DOHH2 (cell line): ENCODE measurements around the gene BTBD1.

ENCODE experiments used
- EZH2phosphoT487 ChIP-seq: fragments of 200-600 bp; sonication (generic); IDR thresholded peaks from 2 replicates; pipeline ENCODE4 v1.6.1; 2017; ENCODE audit warnings: borderline replicate concordance, mild to moderate bottlenecking, antibody characterized with exemption, low read length, moderate library complexity, mixed read lengths
- TF ChIP-seq, protein P1 (sequence below): fragments of 200-600 bp; sonication (generic); IDR thresholded peaks from one replicate; pipeline ENCODE4 v1.5.1; 2014; ENCODE audit warnings: antibody characterized with exemption, mild to moderate bottlenecking, low read depth, low read length; ENCODE audit not compliant: poor library complexity, severe bottlenecking

- TF ChIP-seq, protein P1, sequence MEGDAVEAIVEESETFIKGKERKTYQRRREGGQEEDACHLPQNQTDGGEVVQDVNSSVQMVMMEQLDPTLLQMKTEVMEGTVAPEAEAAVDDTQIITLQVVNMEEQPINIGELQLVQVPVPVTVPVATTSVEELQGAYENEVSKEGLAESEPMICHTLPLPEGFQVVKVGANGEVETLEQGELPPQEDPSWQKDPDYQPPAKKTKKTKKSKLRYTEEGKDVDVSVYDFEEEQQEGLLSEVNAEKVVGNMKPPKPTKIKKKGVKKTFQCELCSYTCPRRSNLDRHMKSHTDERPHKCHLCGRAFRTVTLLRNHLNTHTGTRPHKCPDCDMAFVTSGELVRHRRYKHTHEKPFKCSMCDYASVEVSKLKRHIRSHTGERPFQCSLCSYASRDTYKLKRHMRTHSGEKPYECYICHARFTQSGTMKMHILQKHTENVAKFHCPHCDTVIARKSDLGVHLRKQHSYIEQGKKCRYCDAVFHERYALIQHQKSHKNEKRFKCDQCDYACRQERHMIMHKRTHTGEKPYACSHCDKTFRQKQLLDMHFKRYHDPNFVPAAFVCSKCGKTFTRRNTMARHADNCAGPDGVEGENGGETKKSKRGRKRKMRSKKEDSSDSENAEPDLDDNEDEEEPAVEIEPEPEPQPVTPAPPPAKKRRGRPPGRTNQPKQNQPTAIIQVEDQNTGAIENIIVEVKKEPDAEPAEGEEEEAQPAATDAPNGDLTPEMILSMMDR: no peak
- TF ChIP-seq EZH2phosphoT487: no peak
These were observed 48.6 kb downstream of the BTBD1 start for GRCh38 chr15:83018436-83018835.
